Lung (tissue), 12 donors: Measurements from ENCODE around the gene PSEN1. TPM values are rescaled to one million over a fixed set of nuclear protein-coding genes. Genes with fewer than 3 reads are reported as not detected.

ENCODE experiments used
- ATAC-seq: fragments of 200-7000 bp; cut with Tn5 transposase; one replicate; pipeline ENCODE4 v1.9.1; 2020; ENCODE audit warnings: moderate number of reproducible peaks; ENCODE audit not compliant: insufficient read depth, low FRiP score
- DNase-seq, 3 donors: peaks; one replicate each; pipeline ENCODE4 v3.0.0-alpha.2; 2013 to 2017
- H3K27ac ChIP-seq, 2 donors: one replicate each; pipeline ENCODE4 v1.5.1; 2013; ENCODE audit warnings: mild to moderate bottlenecking in 2 of 2, moderate library complexity in 2 of 2, control low read depth in 1 of 2, inconsistent platforms in 1 of 2, low read depth in 1 of 2, low read length in 1 of 2
- H3K27me3 ChIP-seq, 3 donors: one replicate each; pipeline ENCODE4 v1.5.1; 2013; ENCODE audit warnings: low read length in 2 of 3; ENCODE audit not compliant: control insufficient read depth in 3 of 3, insufficient read depth in 3 of 3
- H3K36me3 ChIP-seq, 4 donors: one replicate each; pipeline ENCODE4 v1.5.1; 2013; ENCODE audit warnings: low read length in 4 of 4, mild to moderate bottlenecking in 1 of 4, moderate library complexity in 1 of 4; ENCODE audit not compliant: control insufficient read depth in 4 of 4, insufficient read depth in 4 of 4
- H3K4me1 ChIP-seq, 5 donors: one replicate each; pipeline ENCODE4 v1.5.1; 2013; ENCODE audit warnings: low read length in 5 of 5, mild to moderate bottlenecking in 2 of 5, moderate library complexity in 1 of 5; ENCODE audit not compliant: control insufficient read depth in 5 of 5, insufficient read depth in 5 of 5
- H3K4me3 ChIP-seq: one replicate; pipeline ENCODE4 v1.5.1; 2013; ENCODE audit warnings: mild to moderate bottlenecking, control low read depth, moderate library complexity
- H3K9ac ChIP-seq, 2 donors: one replicate each; pipeline ENCODE4 v1.5.1; 2013; ENCODE audit warnings: low read length in 2 of 2, control low read depth in 1 of 2; ENCODE audit not compliant: insufficient read depth in 1 of 2
- H3K9me3 ChIP-seq, 4 donors: one replicate each; pipeline ENCODE4 v1.5.1; 2013; ENCODE audit warnings: low read length in 3 of 4, mild to moderate bottlenecking in 1 of 4, moderate library complexity in 1 of 4; ENCODE audit not compliant: control insufficient read depth in 4 of 4, insufficient read depth in 3 of 4
- WGBS, 2 donors: extraction: QIAGEN DNeasy Blood & Tissue Kit; methylation state at CpG; one replicate each; pipeline ENCODE4 v1.1.7; 2013; 5-methylcytosine and 5-hydroxymethylcytosine counted together
- polyA plus RNA-seq, 2 donors: library from polyadenylated mRNA; stranded (reverse); fragments of 200-250 nt; gene quantifications; one replicate each; pipeline ENCODE4 v1.2.1, GENCODE V29; 2013
- total RNA-seq, 2 donors: library from RNA; depleted of rRNA in 1 of 2; stranded (reverse); fragments of >200 nt in 1 of 2; gene quantifications; one replicate each; pipeline ENCODE4 v1.2.1, GENCODE V29; 2014 to 2021
- TF ChIP-seq, protein P1 (sequence below): IDR thresholded peaks from 2 replicates; pipeline ENCODE4 v1.5.1; 2012; ENCODE audit warnings: mild to moderate bottlenecking; ENCODE audit errors: control extremely low read depth, extremely low read depth
- donor health status: control.
- donor health status: control.
- donor health status: Bipolar disorder and iron deficiency.
- donor health status: healthy.
- donor health status: DM: yes; HTN: yes; CAD: no.

The PSEN1 gene
- total and polyA plus RNA-seq, 4 donors = 33.6 to 64.7 (median 50.6) TPM

DNA sequence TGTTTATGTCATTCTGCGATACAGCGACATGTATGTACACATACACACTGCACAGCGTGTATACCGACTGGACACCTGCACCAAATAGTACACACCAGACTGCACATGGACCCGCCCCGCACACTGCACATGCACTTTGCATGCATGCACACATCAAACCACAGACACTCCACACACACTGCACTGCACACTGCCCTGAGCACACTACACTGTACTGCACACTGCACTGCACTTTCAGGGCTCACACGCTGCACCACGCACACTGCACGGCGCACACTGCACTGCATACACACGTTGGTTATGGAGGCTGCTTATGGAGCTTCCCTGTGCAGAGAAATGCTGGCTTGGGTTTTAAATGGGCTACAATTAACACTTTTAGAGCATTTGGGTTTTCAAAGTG, 102.6 kb downstream of the PSEN1 start:
- Histone ChIP-seq H3K27ac (no peak overlapping the region), H3K4me3 (no peak overlapping the region), H3K4me1 (peaks cover 0 to 49% (median 22%) of the 10 kb centered on the region in 5 donors), H3K9ac (peak overlapping the region in 1 of 2 donors; percentile 38), H3K36me3 (no peaks in the 10 kb centered on the region), H3K27me3 (peaks cover 0 to 22% (median 16%) of the 10 kb centered on the region in 3 donors), H3K9me3 (no peaks in the 10 kb centered on the region)
- ATAC-seq = no peak
- 81 to 85% methylated on average over 11 of the region's 11 CpGs for WGBS, 2 donors
- DNase-seq = no peak
- TF ChIP-seq, protein P1, sequence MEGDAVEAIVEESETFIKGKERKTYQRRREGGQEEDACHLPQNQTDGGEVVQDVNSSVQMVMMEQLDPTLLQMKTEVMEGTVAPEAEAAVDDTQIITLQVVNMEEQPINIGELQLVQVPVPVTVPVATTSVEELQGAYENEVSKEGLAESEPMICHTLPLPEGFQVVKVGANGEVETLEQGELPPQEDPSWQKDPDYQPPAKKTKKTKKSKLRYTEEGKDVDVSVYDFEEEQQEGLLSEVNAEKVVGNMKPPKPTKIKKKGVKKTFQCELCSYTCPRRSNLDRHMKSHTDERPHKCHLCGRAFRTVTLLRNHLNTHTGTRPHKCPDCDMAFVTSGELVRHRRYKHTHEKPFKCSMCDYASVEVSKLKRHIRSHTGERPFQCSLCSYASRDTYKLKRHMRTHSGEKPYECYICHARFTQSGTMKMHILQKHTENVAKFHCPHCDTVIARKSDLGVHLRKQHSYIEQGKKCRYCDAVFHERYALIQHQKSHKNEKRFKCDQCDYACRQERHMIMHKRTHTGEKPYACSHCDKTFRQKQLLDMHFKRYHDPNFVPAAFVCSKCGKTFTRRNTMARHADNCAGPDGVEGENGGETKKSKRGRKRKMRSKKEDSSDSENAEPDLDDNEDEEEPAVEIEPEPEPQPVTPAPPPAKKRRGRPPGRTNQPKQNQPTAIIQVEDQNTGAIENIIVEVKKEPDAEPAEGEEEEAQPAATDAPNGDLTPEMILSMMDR = no peak

DNA sequence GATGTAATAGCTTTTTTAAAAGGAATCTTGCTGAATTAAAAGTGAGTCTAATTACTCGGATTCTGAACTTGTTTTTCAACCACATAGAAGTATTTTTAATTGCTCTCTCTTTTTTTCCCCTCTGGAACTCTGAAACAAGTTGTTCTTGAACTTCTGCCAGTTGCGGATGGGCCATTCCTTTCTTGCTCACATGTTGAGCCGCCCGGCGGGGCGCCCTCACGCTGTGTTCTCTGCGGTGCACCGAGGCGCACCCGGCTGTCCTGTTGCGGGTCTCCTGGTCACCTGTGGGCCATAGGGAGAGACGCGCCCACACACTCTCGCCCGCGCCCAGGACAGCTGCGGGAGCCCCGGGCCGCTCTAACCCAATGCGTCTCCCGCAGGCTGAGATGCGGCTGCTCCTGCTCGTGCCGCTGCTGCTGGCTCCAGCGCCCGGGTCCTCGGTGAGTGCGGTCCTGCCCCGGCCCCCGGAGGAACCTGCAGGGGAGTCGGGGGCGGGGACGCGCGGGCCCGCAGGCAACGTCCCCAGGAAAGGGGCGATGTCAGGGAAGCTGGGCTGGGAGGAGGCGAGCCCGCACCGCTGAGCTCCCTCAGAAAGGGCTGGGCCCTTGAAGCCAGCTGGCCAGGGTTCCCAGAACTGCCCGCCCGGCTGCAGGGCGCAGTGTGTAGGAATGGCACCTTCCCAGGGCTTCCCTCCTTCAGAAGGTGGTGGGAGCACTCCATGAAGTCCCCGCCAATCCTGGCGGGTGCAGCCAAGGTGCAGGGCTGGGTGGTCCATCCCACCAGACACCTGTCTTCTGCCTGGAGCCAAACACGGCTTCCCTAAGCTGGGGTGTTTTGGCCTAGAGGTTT, 103.3 kb downstream of the PSEN1 start:
- WGBS, 2 donors = 11 to 13% methylated on average over 36 to 48 of the region's 48 CpGs
- peaks cover 0 to 50% (median 22%) of the 10 kb centered on the region in 5 donors for H3K4me1 ChIP-seq
- no peak overlapping the region for H3K4me3 ChIP-seq
- ATAC-seq = no peak
- DNase-seq = peak; percentile 57 to 76 (median 60)
- H3K27me3 ChIP-seq = peaks cover 0 to 22% (median 16%) of the 10 kb centered on the region in 3 donors
- TF ChIP-seq, protein P1 = no peak
- H3K9me3 ChIP-seq = no peaks in the 10 kb centered on the region
- no peak overlapping the region for H3K27ac ChIP-seq
- H3K9ac ChIP-seq = no peak overlapping the region
- no peaks in the 10 kb centered on the region for H3K36me3 ChIP-seq

DNA sequence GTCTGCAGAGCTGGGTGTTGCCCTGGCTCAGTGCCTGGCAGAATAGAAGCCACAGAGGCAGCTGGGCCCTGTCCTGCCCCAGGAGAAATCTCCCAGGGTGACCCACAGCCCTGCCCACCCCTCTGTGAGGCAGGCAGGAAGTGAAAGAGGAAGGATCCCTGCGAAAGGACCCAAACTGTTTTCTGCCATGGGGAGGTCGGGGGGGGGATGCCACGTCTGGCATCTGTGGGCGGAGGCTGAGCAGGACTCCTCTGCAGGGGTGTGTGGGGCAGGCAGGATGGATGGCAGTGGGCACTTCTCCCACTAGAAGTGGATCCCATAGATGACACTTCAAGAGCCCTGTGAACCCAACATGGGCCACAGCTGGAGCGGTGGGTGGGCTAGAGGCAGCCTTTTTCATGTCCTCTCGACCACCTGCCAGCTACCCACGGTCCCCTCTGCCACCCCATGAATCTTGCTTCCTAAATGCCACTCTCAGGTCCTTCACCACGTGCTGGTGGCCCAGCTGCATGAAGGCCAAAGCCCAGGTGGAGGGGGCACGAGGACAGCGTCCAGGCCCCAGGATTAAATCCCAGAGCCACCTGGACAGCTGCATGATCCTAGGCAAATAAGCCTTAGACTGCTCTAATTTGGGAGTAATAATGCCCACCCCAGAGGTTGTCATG, 104.6 kb downstream of the PSEN1 start:
- Histone ChIP-seq H3K9me3 (no peaks in the 10 kb centered on the region), H3K9ac (no peak overlapping the region), H3K27ac (no peak overlapping the region), H3K4me1 (peaks cover 0 to 43% (median 23%) of the 10 kb centered on the region in 5 donors), H3K36me3 (no peaks in the 10 kb centered on the region), H3K4me3 (no peak overlapping the region), H3K27me3 (peaks cover 0 to 16% (median 16%) of the 10 kb centered on the region in 3 donors)
- no peak for ATAC-seq
- TF ChIP-seq, protein P1 = no peak
- 49 to 67% methylated on average over 10 of the region's 10 CpGs for WGBS, 2 donors
- DNase-seq = no peak
